AG08396 (cell line): Measurements from ENCODE around the gene TBCC.
A peak's percentile ranks its signal among the peaks of the same experiment; 100 is the strongest.

Experiments
- DNase-seq: peaks from one replicate; pipeline ENCODE4 v3.0.0; 2012; ENCODE audit warnings: low spot score, mixed read lengths

Gene TBCC

GRCh38 chr6:42696526-42697267 lies 49.2 kb downstream of the TBCC start:
- peak; percentile 80 for DNase-seq

- peak; percentile 83 for DNase-seq
Measured at GRCh38 chr6:42694586-42694985, 51.3 kb downstream of the TBCC start.
